ENCODE measurements around the gene PYGL. TPM values are rescaled to one million over a fixed set of nuclear protein-coding genes. Genes with fewer than 3 reads are reported as not detected.

Gene PYGL
- polyA plus RNA-seq, 1 donor (not counting 4 experiments of a cell fraction or from before 2014, with no cell fraction given): 331 TPM

GRCh38 chr14:50970886-50971781 lies 26.9 kb upstream of the PYGL start:
- DNase-seq (ENCODE audit: low read depth, low spot score) (no peak), FAIRE-seq (no peak)
- H3K27me3 ChIP-seq (ENCODE audit: control insufficient read depth, extremely low read depth, insufficient read depth, low read length): no peaks in the 10 kb centered on the region
- H3K79me2 ChIP-seq (ENCODE audit: control insufficient read depth, insufficient read depth, low read length): no peaks in the 10 kb centered on the region
- no peaks in the 10 kb centered on the region for H3K36me3 ChIP-seq (ENCODE audit: control insufficient read depth in 2 of 2, extremely low read depth in 1 of 2, insufficient read depth in 2 of 2, low read length in 2 of 2)
- H3K4me3 ChIP-seq (ENCODE audit: control insufficient read depth in 2 of 3, extremely low read depth in 1 of 3, insufficient read depth in 2 of 3, low read depth in 1 of 3, low read length in 3 of 3): no peak overlapping the region
- no peak overlapping the region for H2AFZ ChIP-seq (ENCODE audit: control insufficient read depth, low read length)
- dilution Hi-C loops (cut with MboI; ENCODE audit: extremely low pct_ligation_motif_present, low sequenced_read_pairs): no loop called here
- H3K27ac ChIP-seq (ENCODE audit: control insufficient read depth, insufficient read depth, low read length): no peak overlapping the region
- H3K9me1 ChIP-seq (ENCODE audit: control insufficient read depth, extremely low read depth, insufficient read depth, low read length): no peaks in the 10 kb centered on the region
- H3K4me2 ChIP-seq (ENCODE audit: control insufficient read depth, extremely low read depth, insufficient read depth, low read depth, low read length): no peak overlapping the region
- H4K20me1 ChIP-seq (ENCODE audit: control insufficient read depth, extremely low read depth, insufficient read depth, low read length): no peaks in the 10 kb centered on the region
- no peak overlapping the region for H3K9ac ChIP-seq (ENCODE audit: control insufficient read depth, extremely low read depth, insufficient read depth, low read length)
- no peaks in the 10 kb centered on the region for H3K4me1 ChIP-seq (ENCODE audit: control insufficient read depth, extremely low read depth, insufficient read depth, low read length)
- H3K9me3 ChIP-seq (ENCODE audit: control insufficient read depth, low read depth, low read length): no peaks in the 10 kb centered on the region
- TF ChIP-seq EZH2 (IDR thresholded peaks at IDR 0.05; ENCODE audit: low read length): no peak
- TF ChIP-seq, protein P1, sequence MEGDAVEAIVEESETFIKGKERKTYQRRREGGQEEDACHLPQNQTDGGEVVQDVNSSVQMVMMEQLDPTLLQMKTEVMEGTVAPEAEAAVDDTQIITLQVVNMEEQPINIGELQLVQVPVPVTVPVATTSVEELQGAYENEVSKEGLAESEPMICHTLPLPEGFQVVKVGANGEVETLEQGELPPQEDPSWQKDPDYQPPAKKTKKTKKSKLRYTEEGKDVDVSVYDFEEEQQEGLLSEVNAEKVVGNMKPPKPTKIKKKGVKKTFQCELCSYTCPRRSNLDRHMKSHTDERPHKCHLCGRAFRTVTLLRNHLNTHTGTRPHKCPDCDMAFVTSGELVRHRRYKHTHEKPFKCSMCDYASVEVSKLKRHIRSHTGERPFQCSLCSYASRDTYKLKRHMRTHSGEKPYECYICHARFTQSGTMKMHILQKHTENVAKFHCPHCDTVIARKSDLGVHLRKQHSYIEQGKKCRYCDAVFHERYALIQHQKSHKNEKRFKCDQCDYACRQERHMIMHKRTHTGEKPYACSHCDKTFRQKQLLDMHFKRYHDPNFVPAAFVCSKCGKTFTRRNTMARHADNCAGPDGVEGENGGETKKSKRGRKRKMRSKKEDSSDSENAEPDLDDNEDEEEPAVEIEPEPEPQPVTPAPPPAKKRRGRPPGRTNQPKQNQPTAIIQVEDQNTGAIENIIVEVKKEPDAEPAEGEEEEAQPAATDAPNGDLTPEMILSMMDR (optimal IDR thresholded peaks at IDR 0.05 in 1 of 3, IDR thresholded peaks at IDR 0.05 in 1 of 3, conservative IDR thresholded peaks at IDR 0.05 in 1 of 3; ENCODE audit: extremely low read depth in 1 of 3, insufficient read depth in 2 of 3, low read length in 3 of 3): no peak

GRCh38 chr14:50967790-50968189 lies 23.5 kb upstream of the PYGL start:
- dilution Hi-C loops (cut with MboI; ENCODE audit: extremely low pct_ligation_motif_present, low sequenced_read_pairs): no loop called here
- TF ChIP-seq, protein P1 (optimal IDR thresholded peaks at IDR 0.05 in 1 of 3, IDR thresholded peaks at IDR 0.05 in 1 of 3, conservative IDR thresholded peaks at IDR 0.05 in 1 of 3; ENCODE audit: extremely low read depth in 1 of 3, insufficient read depth in 2 of 3, low read length in 3 of 3): no peak
- no peak for TF ChIP-seq EZH2 (IDR thresholded peaks at IDR 0.05; ENCODE audit: low read length)
- H3K27me3 ChIP-seq (ENCODE audit: control insufficient read depth, extremely low read depth, insufficient read depth, low read length): no peaks in the 10 kb centered on the region
- H3K9me3 ChIP-seq (ENCODE audit: control insufficient read depth, low read depth, low read length): no peaks in the 10 kb centered on the region
- no peak overlapping the region for H3K4me3 ChIP-seq (ENCODE audit: control insufficient read depth in 2 of 3, extremely low read depth in 1 of 3, insufficient read depth in 2 of 3, low read depth in 1 of 3, low read length in 3 of 3)
- no peaks in the 10 kb centered on the region for H3K79me2 ChIP-seq (ENCODE audit: control insufficient read depth, insufficient read depth, low read length)
- no peaks in the 10 kb centered on the region for H3K4me1 ChIP-seq (ENCODE audit: control insufficient read depth, extremely low read depth, insufficient read depth, low read length)
- no peak overlapping the region for H3K4me2 ChIP-seq (ENCODE audit: control insufficient read depth, extremely low read depth, insufficient read depth, low read depth, low read length)
- H3K9me1 ChIP-seq (ENCODE audit: control insufficient read depth, extremely low read depth, insufficient read depth, low read length): no peaks in the 10 kb centered on the region
- DNase-seq (ENCODE audit: low read depth, low spot score) (no peak), FAIRE-seq (no peak)
- H3K9ac ChIP-seq (ENCODE audit: control insufficient read depth, extremely low read depth, insufficient read depth, low read length): no peak overlapping the region
- H3K27ac ChIP-seq (ENCODE audit: control insufficient read depth, insufficient read depth, low read length): no peak overlapping the region
- H3K36me3 ChIP-seq (ENCODE audit: control insufficient read depth in 2 of 2, extremely low read depth in 1 of 2, insufficient read depth in 2 of 2, low read length in 2 of 2): no peaks in the 10 kb centered on the region
- no peak overlapping the region for H2AFZ ChIP-seq (ENCODE audit: control insufficient read depth, low read length)
- H4K20me1 ChIP-seq (ENCODE audit: control insufficient read depth, extremely low read depth, insufficient read depth, low read length): no peaks in the 10 kb centered on the region
